Central memory CD4-positive, alpha-beta T cell (primary cell): Measurements from ENCODE around the gene FOXD1.
"Not testable (repeated sequence)": the region's sequence is repeated elsewhere in the genome, so short reads cannot be mapped to it uniquely, and the experiment has no call there.

Source experiments
- DNase-seq: peaks from one replicate; pipeline ENCODE4 v3.0.0; 2022

The FOXD1 gene

DNA sequence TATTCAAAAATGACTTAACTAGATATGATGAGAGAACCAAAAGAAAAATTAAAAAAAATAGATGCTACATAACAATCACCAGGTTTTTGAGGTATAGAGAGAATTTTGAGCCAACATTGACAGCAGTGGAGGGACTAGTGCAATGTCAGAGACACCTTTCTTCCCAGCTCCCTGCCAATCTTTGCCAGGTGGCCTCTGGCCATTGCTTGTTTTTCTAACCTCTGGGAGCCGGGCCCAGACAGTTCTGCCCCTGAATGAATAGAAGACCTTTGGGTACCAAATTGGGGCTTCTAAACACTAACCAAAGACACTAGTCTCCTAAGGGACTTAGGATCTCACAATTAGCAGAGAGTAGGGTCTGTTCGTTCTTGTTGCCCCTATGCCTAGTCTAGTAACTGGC is 33.4 kb downstream of the FOXD1 start:
- DNase-seq: no peak

GRCh38 chr5:73412597-73412988 is 36.0 kb downstream of the FOXD1 start:
- DNase-seq: no peak

GRCh38 chr5:73411936-73412596 is 36.5 kb downstream of the FOXD1 start:
- DNase-seq: no peak

- DNase-seq: not testable (repeated sequence)
Observed at GRCh38 chr5:73409927-73410326, 38.6 kb downstream of the FOXD1 start.

DNA sequence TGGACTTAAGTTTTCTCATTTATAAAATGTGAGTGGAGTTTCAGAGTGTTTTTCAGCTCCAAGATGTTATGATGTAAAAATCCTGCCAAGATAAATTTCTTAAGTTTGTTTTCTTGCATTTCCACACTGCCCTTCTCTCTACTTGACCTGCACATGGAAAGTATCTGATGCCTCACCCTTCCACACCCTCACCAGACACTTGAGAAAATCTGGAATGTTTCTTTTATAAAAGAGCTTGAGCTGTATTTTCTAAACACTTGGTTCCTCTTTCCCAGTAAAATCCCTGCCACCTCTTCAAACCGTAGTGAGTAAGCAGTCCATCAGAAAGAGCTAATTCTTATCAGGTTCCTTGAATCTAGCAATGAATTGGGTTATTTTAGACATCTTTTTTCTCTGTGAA is 42.9 kb downstream of the FOXD1 start:
- DNase-seq: no peak

GRCh38 chr5:73399775-73400174 is 48.8 kb downstream of the FOXD1 start:
- no peak for DNase-seq
